HG02763 (cell line): ENCODE data around the gene SDR42E1.
"Not testable (repeated sequence)": the region's sequence is repeated elsewhere in the genome, so short reads cannot be mapped to it uniquely, and the experiment has no call there.

Experiments used
- ATAC-seq: cut with Tn5 transposase; IDR thresholded peaks from one replicate; pipeline ENCODE4 v1.9.1; 2021; ENCODE audit warnings: mild to moderate bottlenecking, moderate library complexity; ENCODE audit not compliant: unreplicated experiment

SDR42E1 gene

GRCh38 chr16:82006036-82006435 lies 5.2 kb downstream of the SDR42E1 start:
- no peak for ATAC-seq

- ATAC-seq, result no peak
These were observed 6.0 kb downstream of the SDR42E1 start for GRCh38 chr16:82005027-82005830.

- no peak for ATAC-seq
These were observed 6.7 kb downstream of the SDR42E1 start for GRCh38 chr16:82004601-82005000.

GRCh38 chr16:82002831-82003230 lies 8.4 kb downstream of the SDR42E1 start:
- ATAC-seq, result no peak

GRCh38 chr16:81997738-81998137 lies 13.5 kb downstream of the SDR42E1 start:
- no peak for ATAC-seq

- ATAC-seq, result no peak
These were observed 14.4 kb downstream of the SDR42E1 start for GRCh38 chr16:81996664-81997509.

GRCh38 chr16:81995651-81996050 lies 15.6 kb downstream of the SDR42E1 start:
- no peak for ATAC-seq

GRCh38 chr16:81994485-81994884 lies 16.8 kb downstream of the SDR42E1 start:
- ATAC-seq, result no peak

GRCh38 chr16:81992859-81993258 lies 18.4 kb downstream of the SDR42E1 start:
- ATAC-seq, result no peak

GRCh38 chr16:81987706-81988105 lies 23.6 kb downstream of the SDR42E1 start:
- ATAC-seq, result no peak

GRCh38 chr16:81987121-81987520 lies 24.1 kb downstream of the SDR42E1 start:
- ATAC-seq, result no peak

- ATAC-seq, result not testable (repeated sequence)
These were observed 33.8 kb downstream of the SDR42E1 start for GRCh38 chr16:81977335-81977942.

GRCh38 chr16:81975637-81976036 lies 35.6 kb downstream of the SDR42E1 start:
- no peak for ATAC-seq

- no peak for ATAC-seq
These were observed 37.5 kb downstream of the SDR42E1 start for GRCh38 chr16:81973737-81974136.

- ATAC-seq, result no peak
These were observed 39.4 kb downstream of the SDR42E1 start for GRCh38 chr16:81971853-81972252.

- no peak for ATAC-seq
These were observed 43.9 kb downstream of the SDR42E1 start for GRCh38 chr16:81967358-81967757.

GRCh38 chr16:81964808-81965207 lies 46.5 kb downstream of the SDR42E1 start:
- ATAC-seq, result no peak

GRCh38 chr16:81956213-81956948 lies 54.9 kb downstream of the SDR42E1 start:
- ATAC-seq, result no peak

- ATAC-seq, result no peak
These were observed 59.7 kb downstream of the SDR42E1 start for GRCh38 chr16:81951564-81951963.

GRCh38 chr16:81946206-81946605 lies 65.1 kb downstream of the SDR42E1 start:
- no peak for ATAC-seq

GRCh38 chr16:81945665-81946064 lies 65.6 kb downstream of the SDR42E1 start:
- no peak for ATAC-seq
